GM12878 (cell line): ENCODE results near the gene FTO. TPM values are rescaled to one million over a fixed set of nuclear protein-coding genes. Genes with fewer than 3 reads are reported as not detected.

Experiments
- ATAC-seq: fragments of 200-7000 bp; cut with Tn5 transposase; 3 replicates; pipeline ENCODE4 v1.9.1; 2020; ENCODE audit warnings: mild to moderate bottlenecking, moderate library complexity
- BruUV-seq: library from RNA; stranded (reverse); fragments of 400-500 nt; replicated peaks from 2 replicates; lab custom pipeline; 2021; lab: Mats Ljungman, UMichigan
- CTCF ChIA-PET: fragments of 300-600 bp; sonication (Branson Sonifier 250); formaldehyde crosslinking; extraction: SDS; loops from one replicate; lab custom pipeline; 2021; ENCODE audit warnings: inconsistent platforms; lab: Yijun Ruan, JAX
- POLR2A ChIA-PET: fragments of 350-600 bp; formaldehyde crosslinking; extraction: SDS; loops from one replicate; lab custom pipeline; 2021; ENCODE audit warnings: inconsistent platforms; lab: Charles Lee
- RAD21 ChIA-PET: fragments of 300-600 bp; sonication (Branson Sonifier 250); formaldehyde crosslinking; loops from one replicate; lab custom pipeline; 2023; ENCODE audit warnings: antibody characterized with exemption; ENCODE audit not compliant: unreplicated experiment; lab: Charles Lee
- SMC1A ChIA-PET: fragments of 300-600 bp; sonication (Branson Sonifier 250); formaldehyde crosslinking; loops from one replicate; lab custom pipeline; 2023; ENCODE audit not compliant: unreplicated experiment, uncharacterized antibody; lab: Charles Lee
- DNase-seq: peaks from one replicate; pipeline ENCODE4 v3.0.0-alpha.2; 2011; ENCODE audit warnings: low read depth, low spot score
- FAIRE-seq: peaks from 3 replicates; lab custom pipeline; 2011; peaks lifted over from hg19 to GRCh38; lab: Jason Lieb, UNC
- H2AFZ ChIP-seq: 2 replicates; pipeline ENCODE4 v1.6.0; 2011; ENCODE audit warnings: low read depth, low read length, control low read depth; ENCODE audit not compliant: control insufficient read depth
- H3K27ac ChIP-seq: 2 replicates; pipeline ENCODE4 v1.5.1; 2011; ENCODE audit warnings: control low read depth; ENCODE audit not compliant: control insufficient read depth, insufficient read depth
- H3K27me3 ChIP-seq, 2 experiments: replicated peaks in 1 of 2; 2 replicates each; pipeline versions ENCODE4 v1.6.0 to v1.6.1; 2011; ENCODE audit warnings: low read length in 1 of 2; ENCODE audit not compliant: control insufficient read depth in 2 of 2, insufficient read depth in 2 of 2
- H3K36me3 ChIP-seq, 2 experiments: 2 replicates each; pipeline ENCODE4 v1.5.1; 2011; ENCODE audit warnings: low read length in 1 of 2; ENCODE audit not compliant: control insufficient read depth in 2 of 2, insufficient read depth in 2 of 2
- H3K4me1 ChIP-seq: 2 replicates; pipeline ENCODE4 v1.6.1; 2011; ENCODE audit warnings: mild to moderate bottlenecking, low read length, moderate library complexity, mixed read lengths; ENCODE audit not compliant: control insufficient read depth, insufficient read depth
- H3K4me2 ChIP-seq: 2 replicates; pipeline ENCODE4 v1.6.0; 2011; ENCODE audit warnings: control low read depth; ENCODE audit not compliant: control insufficient read depth, insufficient read depth
- H3K4me3 ChIP-seq: fragments of 200-600 bp; sonication (generic); 2 replicates; pipeline ENCODE4 v1.5.1; 2016
- H3K79me2 ChIP-seq: 2 replicates; pipeline ENCODE4 v1.6.0; 2011; ENCODE audit warnings: low read length; ENCODE audit not compliant: control insufficient read depth, insufficient read depth
- H3K9ac ChIP-seq: 2 replicates; pipeline ENCODE4 v1.8.0; 2011; ENCODE audit warnings: low read length, control low read depth, mixed read lengths; ENCODE audit not compliant: control insufficient read depth, insufficient read depth
- H3K9me3 ChIP-seq: replicated peaks from 3 replicates; pipeline ENCODE4 v1.5.1; 2011; ENCODE audit warnings: mild to moderate bottlenecking, low read length; ENCODE audit not compliant: control insufficient read depth, insufficient read depth
- H4K20me1 ChIP-seq: 2 replicates; pipeline ENCODE4 v1.6.0; 2011; ENCODE audit not compliant: control insufficient read depth, insufficient read depth
- ATF2 ChIP-seq: IDR thresholded peaks from 2 replicates; pipeline ENCODE4 v1.6.1; 2012; ENCODE audit warnings: low read length, inconsistent platforms
- BHLHE40 ChIP-seq, 2 experiments: fragments of 450-650 bp in 1 of 2; IDR thresholded peaks; 2 replicates each; pipeline ENCODE4 v1.6.1; 2011 to 2017; ENCODE audit warnings: low read depth in 2 of 2, borderline replicate concordance in 1 of 2, improper control_type of control experiment in 1 of 2, low read length in 1 of 2, mild to moderate bottlenecking in 1 of 2
- CBFB ChIP-seq: IDR thresholded peaks from 2 replicates; pipeline ENCODE4 v1.6.1; 2016; ENCODE audit warnings: antibody characterized with exemption, low read depth
- CHD2 ChIP-seq: IDR thresholded peaks from 2 replicates; pipeline ENCODE4 v1.6.1; 2011; ENCODE audit warnings: low read depth, low read length, improper control_type of control experiment, borderline replicate concordance
- DPF2 ChIP-seq: fragments of 450-650 bp; IDR thresholded peaks from 2 replicates; pipeline ENCODE4 v1.6.1; 2017; ENCODE audit warnings: mild to moderate bottlenecking
- ESRRA ChIP-seq: IDR thresholded peaks from 2 replicates; pipeline ENCODE4 v1.6.1; 2012; ENCODE audit warnings: mild to moderate bottlenecking, low read length, improper control_type of control experiment
- MXI1 ChIP-seq: fragments of 150-350 bp; IDR thresholded peaks from 2 replicates; pipeline ENCODE4 v1.6.1; 2011; ENCODE audit warnings: low read depth, mild to moderate bottlenecking, inconsistent platforms, low read length, improper control_type of control experiment
- NBN ChIP-seq: fragments of 450-650 bp; IDR thresholded peaks from 2 replicates; pipeline ENCODE4 v1.6.1; 2016
- SMARCA5 ChIP-seq: fragments of 450-650 bp; IDR thresholded peaks from 2 replicates; pipeline ENCODE4 v1.6.1; 2017; ENCODE audit warnings: mild to moderate bottlenecking
- SREBF2 ChIP-seq: IDR thresholded peaks from 2 replicates; pipeline ENCODE4 v1.6.1; 2012; ENCODE audit warnings: mild to moderate bottlenecking, low read length
- WRNIP1 ChIP-seq: IDR thresholded peaks from 2 replicates; pipeline ENCODE4 v1.6.1; 2011; ENCODE audit warnings: low read depth, low read length, improper control_type of control experiment, borderline replicate concordance
- ZNF207 ChIP-seq: fragments of 450-650 bp; IDR thresholded peaks from 2 replicates; pipeline ENCODE4 v1.6.1; 2014; ENCODE audit warnings: antibody characterized with exemption, mild to moderate bottlenecking, borderline replicate concordance
- WGBS: methylation state at CpG from one replicate; pipeline ENCODE4 v1.1.6; 2016; ENCODE audit warnings: low lambda C conversion rate; ENCODE audit not compliant: insufficient replicate concordance, insufficient coverage; ENCODE audit errors: missing lambda C conversion rate; 5-methylcytosine and 5-hydroxymethylcytosine counted together
- in situ Hi-C: fragments of 300-500 bp; cut with MboI; formaldehyde crosslinking; loops from 9 replicates; pipeline ENCODE4 v1.14.3; 2018; ENCODE audit warnings: mixed read lengths
- intact Hi-C: fragments of 100-400 bp; cut with micrococcal nuclease; formaldehyde crosslinking; loops from one replicate; pipeline ENCODE4 v1.14.2; 2022; ENCODE audit not compliant: unreplicated experiment
- polyA plus RNA-seq, 11 experiments: library from polyadenylated mRNA; depleted of rRNA in 4 of 11; unstranded in 6 of 11; stranded (reverse) in 5 of 11; fragments of >200 nt; fragmentation: Nextera tagmentation in 4 of 11; fragmentation: Illumina TruSeq in 1 of 11; extraction: Ambion mirVana in 4 of 11; extraction: Trizol in 1 of 11; gene quantifications; 1 replicate in 1 of 11; 2 replicates in 10 of 11; pipeline versions ENCODE4 v1.2.1 to v1.2.3, GENCODE V29; 2011 to 2016; ENCODE audit warnings: inconsistent platforms in 2 of 11, missing spikeins in 2 of 11, low read depth in 1 of 11
- total RNA-seq, 4 experiments: library from RNA; depleted of rRNA in 3 of 4; stranded (reverse); fragments of >200 nt in 3 of 4; fragmentation: Illumina TruSeq in 1 of 4; extraction: Trizol in 1 of 4; gene quantifications; 2 replicates each; pipeline versions ENCODE4 v1.2.1 to v1.2.3, GENCODE V29; 2013 to 2021

Gene FTO
- total and polyA plus RNA-seq, 10 of the 15 experiments (the other 5 are each of a cell fraction or from before 2014, with no cell fraction given), result 20.1 to 55.0 (median 47.0) TPM

- Histone ChIP-seq H3K27me3 (no peaks in the 10 kb centered on the region), H2AFZ (no peak overlapping the region), H3K79me2 (no peaks in the 10 kb centered on the region), H3K36me3 (no peaks in the 10 kb centered on the region), H3K9me3 (peaks cover 3% of the 10 kb centered on the region; the same call in 2 of the 3 replicates), H3K4me1 (no peaks in the 10 kb centered on the region), H3K4me2 (no peak overlapping the region), H3K4me3 (no peak overlapping the region), H3K9ac (no peak overlapping the region), H3K27ac (no peak overlapping the region), H4K20me1 (no peaks in the 10 kb centered on the region)
- DNase-seq (no peak), FAIRE-seq (no peak), ATAC-seq (no peak)
- ChIA-PET SMC1A (no interaction called here), CTCF (no interaction called here), RAD21 (no interaction called here), POLR2A (no interaction called here)
- 100% methylated on average over 4 of the region's 4 CpGs for WGBS
- no peak for TF ChIP-seq SMARCA5
- no peak for TF ChIP-seq CBFB
- BruUV-seq, result no TSS peak
- in situ Hi-C loops (no loop called here), intact Hi-C loops (no loop called here)
Measured at GRCh38 chr16:54027062-54027461, 323.1 kb downstream of the FTO start.

GRCh38 chr16:54027558-54027957 is 323.6 kb downstream of the FTO start:
- H4K20me1 ChIP-seq, result no peaks in the 10 kb centered on the region
- no peaks in the 10 kb centered on the region for H3K36me3 ChIP-seq
- H2AFZ ChIP-seq, result no peak overlapping the region
- ChIA-PET CTCF (no interaction called here), RAD21 (no interaction called here), SMC1A (no interaction called here), POLR2A (no interaction called here)
- no peak for ATAC-seq
- in situ Hi-C loops, result no loop called here
- no peaks in the 10 kb centered on the region for H3K4me1 ChIP-seq
- intact Hi-C loops, result no loop called here
- no peak for DNase-seq
- BruUV-seq, result no TSS peak
- WGBS, result 100% methylated on average over 1 of the region's 1 CpG
- TF ChIP-seq WRNIP1, result no peak
- TF ChIP-seq CHD2, result no peak
- TF ChIP-seq ESRRA, result no peak
- TF ChIP-seq ZNF207, result no peak
- no peak for TF ChIP-seq NBN
- no peak for TF ChIP-seq MXI1
- TF ChIP-seq BHLHE40 (IDR thresholded peaks at IDR 0.05; ENCODE audit: borderline replicate concordance in 1 of 2, low read depth in 2 of 2, low read length in 1 of 2), result no peak
- TF ChIP-seq DPF2, result no peak
- TF ChIP-seq SREBF2, result no peak
- no peak for TF ChIP-seq ATF2
- no peaks in the 10 kb centered on the region for H3K79me2 ChIP-seq
- no peak overlapping the region for H3K4me2 ChIP-seq
- H3K4me3 ChIP-seq, result no peak overlapping the region
- H3K27ac ChIP-seq, result no peak overlapping the region
- FAIRE-seq, result no peak
- no peak overlapping the region for H3K9ac ChIP-seq
- H3K27me3 ChIP-seq, result no peaks in the 10 kb centered on the region
- peaks cover 3% of the 10 kb centered on the region; the same call in 2 of the 3 replicates for H3K9me3 ChIP-seq
